PC-3 (cell line): ENCODE measurements around the gene SEC14L1. TPM values are rescaled to one million over a fixed set of nuclear protein-coding genes. Genes with fewer than 3 reads are reported as not detected.
A peak's percentile ranks its signal among the peaks of the same experiment; 100 is the strongest.

Experiments
- ATAC-seq: fragments of 200-7000 bp; cut with Tn5 transposase; 2 replicates; pipeline ENCODE4 v1.9.1; 2020; ENCODE audit warnings: mild to moderate bottlenecking, moderate library complexity
- BruUV-seq: library from RNA; stranded (reverse); fragments of 400-500 nt; replicated peaks from 2 replicates; lab custom pipeline; 2021; lab: Mats Ljungman, UMichigan
- CTCF ChIA-PET: fragments of 300-600 bp; sonication (Branson Sonifier 250); formaldehyde crosslinking; loops from one replicate; lab custom pipeline; 2022; ENCODE audit warnings: antibody characterized with exemption; lab: Charles Lee
- POLR2A ChIA-PET: fragments of 300-600 bp; sonication (Branson Sonifier 250); formaldehyde crosslinking; loops from one replicate; lab custom pipeline; 2022; ENCODE audit warnings: antibody characterized with exemption; ENCODE audit not compliant: unreplicated experiment; lab: Charles Lee
- DNase-seq: peaks from one replicate; pipeline ENCODE4 v3.0.0-alpha.2; 2015
- H2AFZ ChIP-seq: fragments of 300-600 bp; sonication (generic); 2 replicates; pipeline ENCODE4 v1.6.0; 2016; ENCODE audit warnings: antibody characterized with exemption, low read length
- H3F3A ChIP-seq: fragments of 300-600 bp; sonication (generic); one replicate; pipeline ENCODE4 v1.6.0; 2017; ENCODE audit warnings: antibody characterized with exemption, low read length, control low read depth, mild to moderate bottlenecking; ENCODE audit not compliant: unreplicated experiment
- H3K27ac ChIP-seq: fragments of 300-600 bp; sonication (generic); 2 replicates; pipeline ENCODE4 v1.5.1; 2016; ENCODE audit warnings: mild to moderate bottlenecking, low read length
- H3K27me3 ChIP-seq: fragments of 300-600 bp; sonication (generic); 2 replicates; pipeline ENCODE4 v1.6.1; 2016; ENCODE audit warnings: low read length, mixed read lengths
- H3K36me3 ChIP-seq: fragments of 300-600 bp; sonication (generic); 2 replicates; pipeline ENCODE4 v1.6.1; 2016; ENCODE audit warnings: low read depth, mixed run types, low read length, mixed read lengths
- H3K4me1 ChIP-seq: fragments of 300-600 bp; sonication (generic); 2 replicates; pipeline ENCODE4 v1.5.1; 2016; ENCODE audit warnings: low read length; ENCODE audit not compliant: insufficient read depth
- H3K4me2 ChIP-seq: fragments of 300-600 bp; sonication (generic); 2 replicates; pipeline ENCODE4 v1.6.0; 2016; ENCODE audit warnings: low read length
- H3K4me3 ChIP-seq: fragments of 300-600 bp; sonication (generic); 2 replicates; pipeline ENCODE4 v1.5.1; 2016; ENCODE audit warnings: mild to moderate bottlenecking, low read length, mixed read lengths
- H3K79me2 ChIP-seq: fragments of 300-600 bp; sonication (generic); 2 replicates; pipeline ENCODE4 v1.6.1; 2017; ENCODE audit warnings: low read length, mixed read lengths
- H3K9ac ChIP-seq: fragments of 300-600 bp; sonication (generic); 2 replicates; pipeline ENCODE4 v1.6.0; 2016; ENCODE audit warnings: mild to moderate bottlenecking, low read length
- H3K9me2 ChIP-seq: fragments of 300-600 bp; sonication (generic); replicated peaks from 2 replicates; pipeline ENCODE4 v1.6.1; 2016; ENCODE audit warnings: mixed run types, low read length, mixed read lengths
- H3K9me3 ChIP-seq: fragments of 300-600 bp; sonication (generic); 2 replicates; pipeline ENCODE4 v1.6.1; 2016; ENCODE audit warnings: low read length, mixed read lengths
- H4K20me1 ChIP-seq: fragments of 300-600 bp; sonication (generic); 2 replicates; pipeline ENCODE4 v1.6.1; 2016; ENCODE audit warnings: low read length, mixed read lengths
- CTCF ChIP-seq: fragments of 300-600 bp; sonication (generic); conservative IDR thresholded peaks from 2 replicates; pipeline ENCODE4 v1.5.1; 2017; ENCODE audit warnings: antibody characterized with exemption, low read depth, mild to moderate bottlenecking, low read length
- EZH2 ChIP-seq: fragments of 300-600 bp; sonication (generic); IDR thresholded peaks from one replicate; pipeline ENCODE4 v1.6.1; 2017; ENCODE audit warnings: antibody characterized with exemption, mild to moderate bottlenecking, low read length; ENCODE audit not compliant: unreplicated experiment
- EZH2phosphoT487 ChIP-seq: fragments of 300-600 bp; sonication (generic); IDR thresholded peaks from 2 replicates; pipeline ENCODE4 v1.6.1; 2018; ENCODE audit warnings: mild to moderate bottlenecking, antibody characterized with exemption, low read length, borderline replicate concordance
- intact Hi-C: fragments of 100-400 bp; cut with micrococcal nuclease; formaldehyde crosslinking; loops from 2 replicates; pipeline ENCODE4 v1.9.0; 2023
- total RNA-seq: library from RNA; depleted of rRNA; stranded (reverse); fragments of >200 nt; gene quantifications from 2 replicates; pipeline ENCODE4 v1.2.3, GENCODE V29; 2014

SEC14L1 gene
- total RNA-seq, 1 experiment from 2014 or later, result 39.8 TPM

GRCh38 chr17:77124192-77124889 lies 16.4 kb upstream of the SEC14L1 start:
- Histone ChIP-seq H3K9me2 (no peaks in the 10 kb centered on the region), H3K9me3 (no peaks in the 10 kb centered on the region), H2AFZ (peak overlapping the region; percentile 39), H3F3A (peaks cover 21% of the 10 kb centered on the region), H3K4me3 (peak overlapping the region; percentile 9; the same call in 1 of the 2 replicates), H3K4me1 (peaks cover 64% of the 10 kb centered on the region), H3K36me3 (no peaks in the 10 kb centered on the region), H3K4me2 (peak overlapping the region; percentile 63), H3K9ac (peak overlapping the region; percentile 57), H3K27ac (peak overlapping the region; percentile 95), H3K79me2 (0 out of 2 replicates have a peak, but pooled peaks cover 4% of the 10 kb centered on the region), H4K20me1 (no peaks in the 10 kb centered on the region), H3K27me3 (no peaks in the 10 kb centered on the region)
- DNase-seq (peak; percentile 91), ATAC-seq (peak; percentile 23)
- TF ChIP-seq EZH2 (no peak), EZH2phosphoT487 (no peak), CTCF (no peak)
- BruUV-seq, result TSS peak; percentile 70
- ChIA-PET CTCF (interaction anchor here (1.2 to 2.4 kb wide), 2 partner anchors 17 to 22 kb away, joined by 11 to 14 read pairs; partner anchors contain the start of gene SEC14L1), POLR2A (interaction anchor here (0.5 to 2.0 kb wide), 6 partner anchors 14 to 1705 kb away, joined by 3 to 28 read pairs (median 8); partner anchors contain the start of gene SEC14L1)
- intact Hi-C loops, result no loop called here

- Histone ChIP-seq H3K79me2 (0 out of 2 replicates have a peak, but pooled peaks cover 4% of the 10 kb centered on the region), H3K4me1 (peaks cover 64% of the 10 kb centered on the region), H3F3A (peaks cover 21% of the 10 kb centered on the region), H4K20me1 (no peaks in the 10 kb centered on the region), H3K4me2 (peak overlapping the region; percentile 47), H3K4me3 (no peak overlapping the region), H3K36me3 (no peaks in the 10 kb centered on the region), H3K9ac (peak overlapping the region; percentile 67), H3K27ac (peak overlapping the region; percentile 95), H3K9me3 (no peaks in the 10 kb centered on the region), H3K27me3 (no peaks in the 10 kb centered on the region), H3K9me2 (no peaks in the 10 kb centered on the region), H2AFZ (no peak overlapping the region)
- ATAC-seq (peak; percentile 79), DNase-seq (peak; percentile 99)
- POLR2A ChIA-PET, result interaction anchor here (0.5 to 2.0 kb wide), 8 partner anchors 9 to 161 kb away, joined by 3 to 28 read pairs (median 8); partner anchors contain the start of gene SEC14L1
- CTCF ChIA-PET, result interaction anchor here (0.5 to 2.4 kb wide), 10 partner anchors 16 to 130 kb away, joined by 3 to 14 read pairs (median 3); partner anchors contain the start of gene SEC14L1
- BruUV-seq, result no TSS peak
- intact Hi-C loops, result loop anchor here (1.0 kb wide), 2 partner anchors 15 to 37 kb away; partner anchors contain the start of gene SEC14L1
- TF ChIP-seq EZH2 (no peak), CTCF (no peak), EZH2phosphoT487 (no peak)
These were observed 15.3 kb upstream of the SEC14L1 start for GRCh38 chr17:77125432-77125901.
